Measurements from ENCODE around the gene SLC25A30. TPM values are rescaled to one million over a fixed set of nuclear protein-coding genes. Genes with fewer than 3 reads are reported as not detected.

The SLC25A30 gene
- polyA plus RNA-seq, 1 experiment, result 14.0 TPM

DNA sequence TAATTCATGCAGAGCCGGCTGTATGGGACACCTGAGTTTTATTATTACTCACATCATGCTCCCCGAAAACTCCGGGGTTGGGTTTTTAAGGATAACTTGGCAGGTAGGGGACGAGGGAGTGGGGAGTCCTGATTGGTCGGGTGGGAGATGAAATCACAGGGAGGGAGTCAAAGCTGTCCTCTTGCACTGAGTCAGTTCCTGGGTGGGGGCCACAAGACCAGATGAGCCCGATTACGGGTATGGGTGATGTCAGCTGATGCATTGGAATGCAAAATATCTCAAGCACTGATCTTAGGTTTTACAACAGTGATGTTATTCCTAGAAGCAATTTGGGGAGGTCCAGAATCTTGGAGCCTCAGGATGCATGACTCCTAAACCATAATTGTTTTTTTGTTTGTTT is 28.0 kb upstream of the SLC25A30 start:
- H3K9me3 ChIP-seq (ENCODE audit: control insufficient read depth, insufficient read depth, low read length), result no peaks in the 10 kb centered on the region
- H3K4me3 ChIP-seq (ENCODE audit: low read depth, low read length), result no peak overlapping the region
- no peak overlapping the region for H3K27ac ChIP-seq (ENCODE audit: low read depth, low read length)
- POLR2A ChIA-PET, result no interaction called here
- peaks cover 5% of the 10 kb centered on the region for H3K27me3 ChIP-seq (ENCODE audit: control insufficient read depth, insufficient read depth, low read length)
- CTCF ChIA-PET, result no interaction called here
- no peak for TF ChIP-seq CTCF (IDR thresholded peaks at IDR 0.05; ENCODE audit: low read depth, low read length)
- no peak for DNase-seq (ENCODE audit: low read depth, low spot score)

- ChIA-PET CTCF (no interaction called here), POLR2A (no interaction called here)
- no peak for TF ChIP-seq CTCF (IDR thresholded peaks at IDR 0.05; ENCODE audit: low read depth, low read length)
- no peak for DNase-seq (ENCODE audit: low read depth, low spot score)
- H3K27me3 ChIP-seq (ENCODE audit: control insufficient read depth, insufficient read depth, low read length), result peaks cover 5% of the 10 kb centered on the region
- no peak overlapping the region for H3K27ac ChIP-seq (ENCODE audit: low read depth, low read length)
- no peak overlapping the region for H3K4me3 ChIP-seq (ENCODE audit: low read depth, low read length)
- H3K9me3 ChIP-seq (ENCODE audit: control insufficient read depth, insufficient read depth, low read length), result no peaks in the 10 kb centered on the region
Observed at GRCh38 chr13:45445053-45445452, 26.9 kb upstream of the SLC25A30 start.

DNA sequence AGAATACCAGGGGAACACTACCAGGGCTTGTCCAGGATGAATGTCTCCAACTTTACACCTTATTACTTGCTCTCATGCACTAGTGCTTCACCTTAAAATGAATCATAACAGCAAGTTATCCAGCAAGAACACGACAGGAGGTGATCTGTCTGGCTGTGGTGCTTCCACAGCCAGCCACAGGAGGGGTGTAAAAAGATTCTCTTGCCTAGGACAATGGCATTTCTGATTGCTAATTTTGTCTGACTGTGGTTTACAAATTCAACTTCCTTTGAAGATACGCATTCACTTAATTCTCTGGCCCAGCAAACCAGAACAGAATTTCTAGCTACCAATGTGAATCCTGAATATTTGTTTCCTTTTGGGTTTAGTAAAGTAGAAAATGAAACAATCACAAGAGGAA is 23.5 kb upstream of the SLC25A30 start:
- H3K27ac ChIP-seq (ENCODE audit: low read depth, low read length), result no peak overlapping the region

DNA sequence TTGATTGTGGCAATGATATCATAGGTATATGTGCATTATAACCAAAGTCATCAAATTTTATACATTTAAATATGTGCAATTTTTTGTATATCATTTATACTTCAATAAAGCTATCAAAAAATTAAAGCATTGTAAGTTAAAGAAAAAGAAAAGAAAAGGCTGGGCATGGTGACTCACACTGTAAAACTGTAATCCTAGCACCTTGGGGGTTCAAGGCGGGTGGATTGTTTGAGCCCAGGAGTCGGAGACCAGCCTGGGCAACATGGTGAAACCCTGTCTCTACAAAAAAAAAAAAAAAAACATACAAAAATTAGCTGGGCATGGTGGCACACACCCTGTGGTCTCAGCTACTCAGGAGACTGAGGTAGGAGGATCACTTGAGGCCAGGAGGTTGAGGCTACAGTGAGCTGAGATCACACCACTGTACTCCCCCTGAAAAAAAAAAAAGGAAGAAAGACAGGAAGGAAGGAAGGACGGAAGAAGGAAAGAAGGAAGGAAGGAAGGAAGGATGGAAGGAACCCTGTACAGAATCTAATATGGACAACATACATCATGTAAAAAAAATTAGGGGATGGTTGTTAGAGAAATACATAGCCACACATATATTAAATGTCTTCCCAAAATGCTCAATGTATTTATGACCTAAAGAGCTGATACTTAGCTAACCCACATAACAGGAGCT is 21.7 kb upstream of the SLC25A30 start:
- Histone ChIP-seq H3K27me3 (ENCODE audit: control insufficient read depth, insufficient read depth, low read length) (no peaks in the 10 kb centered on the region), H3K9me3 (ENCODE audit: control insufficient read depth, insufficient read depth, low read length) (no peaks in the 10 kb centered on the region), H3K4me3 (ENCODE audit: low read depth, low read length) (no peak overlapping the region), H3K27ac (ENCODE audit: low read depth, low read length) (no peak overlapping the region)
- DNase-seq (ENCODE audit: low read depth, low spot score), result no peak
- ChIA-PET CTCF (interaction anchor here (0.6 to 1.6 kb wide), 2 partner anchors 69 to 153 kb away, joined by 3 read pairs; no protein-coding TSS in a partner anchor), POLR2A (interaction anchor here (0.7 to 1.1 kb wide), 2 partner anchors 98 to 273 kb away, joined by 3 to 4 read pairs; no protein-coding TSS in a partner anchor)
- TF ChIP-seq CTCF (IDR thresholded peaks at IDR 0.05; ENCODE audit: low read depth, low read length), result no peak

More for the DNA sequence above, 23.5 kb upstream of the SLC25A30 start:
- H3K27me3 ChIP-seq (ENCODE audit: control insufficient read depth, insufficient read depth, low read length), result no peaks in the 10 kb centered on the region
- POLR2A ChIA-PET, result no interaction called here
- CTCF ChIA-PET, result no interaction called here
- H3K4me3 ChIP-seq (ENCODE audit: low read depth, low read length), result no peak overlapping the region
- peak; percentile 17 for TF ChIP-seq CTCF (IDR thresholded peaks at IDR 0.05; ENCODE audit: low read depth, low read length)
- DNase-seq (ENCODE audit: low read depth, low spot score), result no peak
- H3K9me3 ChIP-seq (ENCODE audit: control insufficient read depth, insufficient read depth, low read length), result no peaks in the 10 kb centered on the region

- Histone ChIP-seq H3K9me3 (ENCODE audit: control insufficient read depth, insufficient read depth, low read length) (no peaks in the 10 kb centered on the region), H3K4me3 (ENCODE audit: low read depth, low read length) (no peak overlapping the region), H3K27ac (ENCODE audit: low read depth, low read length) (no peak overlapping the region), H3K27me3 (ENCODE audit: control insufficient read depth, insufficient read depth, low read length) (no peaks in the 10 kb centered on the region)
- ChIA-PET POLR2A (interaction anchor here (1.1 kb wide), 1 partner anchor 98 kb away, joined by 3 read pairs; no protein-coding TSS in a partner anchor), CTCF (interaction anchor here (1.6 kb wide), 1 partner anchor 68 kb away, joined by 3 read pairs; no protein-coding TSS in a partner anchor)
- no peak for DNase-seq (ENCODE audit: low read depth, low spot score)
- TF ChIP-seq CTCF (IDR thresholded peaks at IDR 0.05; ENCODE audit: low read depth, low read length), result no peak
Observed at GRCh38 chr13:45439008-45439407, 20.8 kb upstream of the SLC25A30 start.
